Umbilical cord (tissue), 2 donors: ENCODE data around the gene PIGK. TPM values are rescaled to one million over a fixed set of nuclear protein-coding genes. Genes with fewer than 3 reads are reported as not detected.

Experiments used
- DNase-seq: peaks from one replicate; pipeline ENCODE4 v3.0.0-alpha.2; 2015; ENCODE audit warnings: low spot score
- total RNA-seq: library from RNA; depleted of rRNA; stranded (reverse); fragments of >200 nt; gene quantifications from one replicate; pipeline ENCODE4 v1.2.3, GENCODE V29; 2014; ENCODE audit warnings: low replicate concordance; ENCODE audit not compliant: insufficient read depth

The PIGK gene
- total RNA-seq, 1 donor from 2014 or later: 31.5 TPM

DNA sequence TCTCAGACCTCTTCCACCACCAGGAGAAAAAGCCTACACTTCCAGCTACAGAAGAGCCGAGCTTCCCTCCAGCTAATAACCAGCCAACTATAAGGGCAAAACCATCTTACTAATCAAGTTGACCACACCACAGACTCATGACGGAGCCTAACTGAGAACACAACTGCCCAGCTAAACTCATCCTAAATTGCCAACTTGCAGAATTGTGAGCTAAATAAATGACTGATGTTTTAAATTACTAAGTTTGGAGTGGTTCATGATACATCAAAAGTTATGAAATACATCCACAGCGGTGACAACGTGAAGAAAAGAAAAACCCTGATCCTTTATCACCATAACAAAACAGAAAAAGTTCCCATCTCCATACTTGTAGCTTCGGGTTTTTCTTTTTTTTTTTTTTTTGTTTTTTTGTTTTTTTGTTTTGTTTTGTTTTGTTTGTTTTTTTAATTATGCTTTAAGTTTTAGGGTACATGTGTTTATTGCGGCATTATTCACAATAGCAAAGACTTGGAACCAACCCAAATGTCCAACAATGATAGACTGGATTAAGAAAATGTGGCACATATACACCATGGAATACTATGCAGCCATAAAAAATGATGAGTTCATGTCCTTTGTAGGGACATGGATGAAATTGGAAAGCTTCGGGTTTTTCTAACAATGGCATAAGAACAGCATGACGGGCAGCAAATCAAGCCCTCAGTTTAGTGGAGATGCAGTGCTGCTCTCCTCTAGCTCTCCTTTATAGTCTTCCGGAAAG is 122.6 kb downstream of the PIGK start:
- DNase-seq: no peak

DNA sequence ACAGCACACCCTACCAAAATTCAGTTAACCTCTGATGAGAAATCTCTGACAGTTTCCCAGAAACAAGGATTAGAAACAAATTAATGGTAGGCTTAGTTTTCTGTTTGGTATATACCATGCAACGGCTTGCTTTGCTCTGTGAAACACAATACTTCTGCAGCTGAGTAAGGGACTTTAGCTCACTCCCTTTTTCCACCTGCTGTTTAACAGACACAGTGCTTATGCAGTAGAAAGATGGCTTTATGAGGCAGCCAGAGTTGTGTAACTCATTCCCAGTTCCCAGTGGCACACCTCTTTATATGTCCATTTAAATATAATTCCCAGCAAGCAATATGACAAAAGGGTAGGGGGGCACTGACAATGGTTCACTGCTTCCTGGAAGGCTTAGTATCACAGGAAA is 124.0 kb downstream of the PIGK start:
- DNase-seq: no peak

- DNase-seq: no peak
Measured at GRCh38 chr1:77089756-77090155, 129.5 kb downstream of the PIGK start.

DNA sequence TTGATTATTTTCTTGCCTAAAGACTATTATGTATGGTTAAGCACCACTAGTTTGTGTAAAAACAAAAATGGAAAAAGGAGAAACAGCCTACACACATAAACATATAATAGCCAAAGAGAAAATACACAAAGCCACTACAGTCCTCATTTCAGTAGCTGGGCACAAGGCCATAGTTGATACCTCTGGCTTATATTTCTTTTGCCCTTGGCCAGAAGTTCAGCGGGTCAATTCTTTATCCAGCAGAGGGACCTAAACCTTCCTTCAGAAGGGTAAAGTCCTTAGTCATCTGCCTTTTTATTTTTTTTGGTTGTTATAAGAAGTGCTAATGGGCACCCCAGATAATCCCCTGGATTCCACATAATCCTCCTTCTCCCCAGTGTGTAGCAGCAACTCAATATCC is 134.1 kb downstream of the PIGK start:
- no peak for DNase-seq

DNA sequence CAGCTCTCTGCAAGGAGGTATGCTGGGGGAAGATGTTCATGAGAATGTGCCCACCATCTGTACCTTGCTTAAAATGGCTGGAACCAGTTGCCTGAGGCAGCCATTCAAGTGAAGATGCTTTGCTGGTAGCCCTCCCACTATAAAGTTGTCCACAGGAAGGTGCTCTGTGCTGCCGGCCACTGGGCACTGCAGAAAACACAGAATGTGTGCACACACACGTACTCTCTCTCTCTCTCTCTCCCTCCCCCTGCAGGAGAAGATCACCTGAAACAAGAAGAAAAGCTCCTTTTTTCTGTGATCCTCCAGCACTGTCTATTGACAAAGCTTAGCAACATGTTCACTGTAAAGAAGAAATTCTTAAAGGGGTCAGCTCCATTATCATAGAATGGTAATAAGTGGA is 134.8 kb downstream of the PIGK start:
- no peak for DNase-seq

DNA sequence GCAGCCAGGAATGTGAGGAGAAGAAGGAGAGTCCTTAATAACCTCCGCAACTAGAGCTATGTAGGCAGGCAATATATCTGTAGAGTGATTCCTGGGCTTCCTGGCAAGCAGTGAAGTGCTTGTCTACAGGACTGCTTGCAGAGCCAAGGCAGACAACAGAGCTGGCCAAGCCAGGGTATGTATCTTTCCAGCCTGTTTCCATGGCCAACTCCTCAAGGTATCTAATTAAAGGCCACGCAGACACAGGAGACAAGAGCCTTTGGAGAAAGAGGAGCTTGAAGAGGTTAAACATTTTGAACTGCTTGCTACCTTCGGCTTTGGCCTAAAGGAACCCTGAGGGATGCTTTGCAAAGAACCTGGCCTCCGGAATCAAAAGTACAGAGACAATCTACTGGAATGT is 137.4 kb downstream of the PIGK start:
- no peak for DNase-seq

GRCh38 chr1:77076759-77077158 is 142.5 kb downstream of the PIGK start:
- no peak for DNase-seq

GRCh38 chr1:77068013-77068412 is 151.2 kb downstream of the PIGK start:
- no peak for DNase-seq

- DNase-seq: no peak
Measured at GRCh38 chr1:77065693-77066342, 153.4 kb downstream of the PIGK start.

DNA sequence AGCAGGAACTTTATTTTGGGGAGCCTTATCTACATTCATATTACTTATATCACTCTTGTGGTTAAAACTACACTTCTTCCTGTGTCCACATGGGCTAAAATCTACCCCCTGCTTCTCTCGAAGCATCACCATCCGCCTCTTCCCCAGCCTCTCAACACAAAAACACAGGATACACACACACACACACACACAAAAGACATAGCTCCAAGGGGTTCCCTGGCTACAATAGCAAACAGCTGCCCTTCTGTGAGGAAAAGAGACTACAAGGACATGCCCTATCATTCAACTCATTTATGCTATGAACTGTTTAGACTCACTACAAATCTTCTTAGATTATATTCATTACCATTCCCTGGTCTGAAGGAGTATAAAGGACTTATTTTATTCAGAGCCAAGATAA is 155.0 kb downstream of the PIGK start:
- no peak for DNase-seq

DNA sequence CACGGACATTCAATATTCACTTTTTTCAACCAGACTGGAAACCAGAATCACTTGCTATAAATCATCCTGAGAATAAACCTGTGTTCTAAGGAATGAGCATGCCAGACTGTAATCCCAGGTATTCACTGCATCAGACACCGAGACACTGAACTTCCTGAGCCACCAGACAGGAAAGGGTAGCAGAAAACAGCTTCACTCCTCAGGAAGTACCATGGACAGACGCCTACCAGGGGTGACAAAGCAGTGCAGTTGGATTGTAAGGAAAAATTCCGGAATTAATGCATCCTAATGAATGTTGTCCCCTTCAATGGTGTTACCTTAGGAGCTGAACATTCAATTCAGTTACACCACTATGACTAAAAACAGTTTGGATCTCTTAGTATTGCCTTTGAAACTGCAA is 156.1 kb downstream of the PIGK start:
- no peak for DNase-seq

DNA sequence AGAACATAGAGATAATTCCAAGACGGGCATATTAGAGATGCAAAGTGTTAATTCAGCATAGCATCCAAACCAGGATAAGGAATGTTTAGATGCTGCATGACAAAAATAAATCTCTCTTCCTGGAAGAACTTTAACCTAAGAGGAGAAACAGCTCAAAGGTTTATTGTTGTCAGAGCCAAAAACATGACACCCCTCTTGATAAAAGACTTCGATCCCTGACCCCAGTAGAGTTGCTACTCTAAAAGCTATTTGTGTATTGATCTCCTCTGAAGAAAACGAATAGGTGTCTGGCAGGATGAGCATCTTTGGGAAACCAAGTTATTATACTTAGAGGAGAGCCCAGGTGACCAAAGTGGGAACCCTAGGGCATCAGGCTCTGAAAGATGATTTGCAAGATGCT is 158.1 kb downstream of the PIGK start:
- DNase-seq: no peak

DNA sequence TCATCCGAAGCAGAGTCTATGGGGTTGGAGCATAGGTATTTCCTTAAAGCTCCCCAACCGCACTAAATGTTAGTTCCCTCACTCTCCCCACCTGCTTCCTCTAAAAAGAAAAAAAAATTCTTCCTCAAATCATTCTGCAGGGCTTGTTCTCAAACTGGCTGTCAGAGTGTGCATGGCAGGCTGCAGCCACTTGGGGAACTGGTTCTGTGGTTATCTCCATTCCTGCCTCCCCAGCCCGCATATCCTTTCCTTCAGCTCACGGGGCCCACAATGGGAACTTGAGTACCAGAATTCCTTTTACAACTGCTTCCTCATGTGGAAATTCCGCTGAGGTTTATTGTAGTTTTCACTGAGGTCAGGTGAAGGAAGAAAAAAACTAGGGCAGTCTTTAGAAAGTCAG is 159.2 kb downstream of the PIGK start:
- no peak for DNase-seq

- DNase-seq: no peak
Measured at GRCh38 chr1:77057994-77058585, 161.1 kb downstream of the PIGK start.

DNA sequence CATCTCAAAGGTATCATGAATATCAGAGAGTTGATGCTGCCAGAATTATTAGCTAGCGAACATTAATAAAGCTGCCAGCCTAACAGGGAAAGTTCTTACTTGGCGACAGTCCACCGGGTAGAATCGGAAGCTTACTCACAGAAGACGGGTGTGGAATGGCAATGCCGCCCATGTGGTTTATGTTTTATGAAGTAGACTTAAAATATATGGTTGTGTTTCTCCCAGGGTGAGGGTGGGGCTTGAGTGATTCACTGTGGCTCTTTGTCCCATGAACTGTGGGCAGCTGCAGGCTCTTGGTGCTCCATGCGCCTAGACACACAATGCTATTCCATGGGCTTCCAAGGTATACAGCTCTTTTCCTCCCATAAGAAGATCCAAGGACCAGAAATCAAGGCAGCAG is 162.7 kb downstream of the PIGK start:
- no peak for DNase-seq

DNA sequence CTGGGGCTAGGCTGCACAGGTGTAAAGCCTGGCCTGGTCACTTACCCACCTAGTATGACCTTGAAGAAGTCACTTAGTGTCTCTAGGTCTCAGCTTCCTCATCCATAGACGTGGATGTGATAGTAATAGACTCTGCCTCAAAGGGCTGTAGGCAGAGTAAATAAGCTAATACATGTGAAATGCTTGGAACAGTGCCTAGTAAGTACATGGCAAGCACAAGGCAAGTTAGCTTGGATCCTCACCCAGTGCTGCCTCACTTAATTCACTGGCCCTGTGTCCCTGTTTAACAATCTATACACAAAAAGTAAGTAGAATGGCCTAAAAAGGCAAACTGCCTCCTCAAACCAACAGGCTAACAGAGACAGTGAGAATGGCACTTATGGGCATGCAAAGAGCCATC is 167.8 kb downstream of the PIGK start:
- no peak for DNase-seq

- DNase-seq: no peak
Measured at GRCh38 chr1:77048615-77049005, 170.6 kb downstream of the PIGK start.

- no peak for DNase-seq
Measured at GRCh38 chr1:77047978-77048614, 171.1 kb downstream of the PIGK start.

- no peak for DNase-seq
Measured at GRCh38 chr1:77047575-77047974, 171.7 kb downstream of the PIGK start.

GRCh38 chr1:77044133-77044849 is 174.9 kb downstream of the PIGK start:
- DNase-seq: no peak

DNA sequence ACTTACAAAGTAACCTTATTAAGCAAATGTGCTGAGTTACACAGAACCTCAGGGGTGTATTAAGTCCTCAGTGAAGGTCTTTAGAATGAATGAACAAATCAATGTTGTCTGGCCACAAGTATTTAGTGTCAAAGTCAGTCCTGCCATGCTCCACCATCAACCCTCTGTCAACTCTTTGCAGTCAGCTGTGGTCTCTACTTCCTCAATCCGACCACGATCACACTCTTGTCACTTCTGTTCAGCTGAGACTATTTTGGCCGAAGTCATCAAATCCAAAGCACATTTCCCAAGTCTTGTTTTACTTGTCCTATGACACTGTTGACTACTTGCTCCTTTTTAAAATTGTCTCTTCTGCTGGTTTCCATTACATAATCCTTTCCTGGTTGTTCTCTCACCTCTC is 178.4 kb downstream of the PIGK start:
- no peak for DNase-seq

- peak; percentile 12 for DNase-seq
Measured at GRCh38 chr1:77039739-77040138, 179.5 kb downstream of the PIGK start.
